Activated CD4-positive, alpha-beta T cell treated with anti-CD3 and anti-CD28 coated beads, Interleukin-2, Interleukin-4, amounts not matched to agents 100 ng/mL and 50 ng/mL, durations not matched to agents 16 hours and 8 hours (primary cell): ENCODE data around the gene NR0B1.

Source experiments
- DNase-seq: peaks from one replicate; pipeline ENCODE4 v3.0.0-alpha.2; 2020; ENCODE audit warnings: low spot score

NR0B1 gene

GRCh38 chrX:30309139-30309571 is at the start of gene NR0B1:
Gene NR0B1, minus strand, starts transcription at chrX:30309390. Its CDS starts 27 bp downstream, at chrX:30309363.
- DNase-seq = no peak

DNA sequence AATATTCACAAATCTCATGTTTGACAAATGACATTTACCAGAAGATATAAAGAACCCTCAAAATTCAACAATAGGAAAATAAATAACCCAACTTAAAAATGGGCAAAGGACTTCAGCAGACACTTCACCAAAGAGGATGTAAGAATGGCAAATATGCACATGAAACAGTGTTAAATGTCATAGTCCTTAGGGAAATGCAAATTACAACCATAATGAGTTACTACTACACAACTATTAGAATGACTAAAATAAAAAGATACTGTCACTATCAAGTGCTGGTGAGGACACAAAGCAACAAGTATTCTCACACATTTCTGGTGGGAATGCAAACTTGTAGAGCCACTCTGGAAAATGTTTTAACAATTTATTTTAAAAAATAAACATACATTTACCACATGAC is 40.8 kb upstream of the NR0B1 start:
- no peak for DNase-seq

- no peak for DNase-seq
These were observed 34.0 kb upstream of the NR0B1 start for GRCh38 chrX:30343206-30343605.

- DNase-seq = no peak
These were observed 31.6 kb upstream of the NR0B1 start for GRCh38 chrX:30340753-30341152.

DNA sequence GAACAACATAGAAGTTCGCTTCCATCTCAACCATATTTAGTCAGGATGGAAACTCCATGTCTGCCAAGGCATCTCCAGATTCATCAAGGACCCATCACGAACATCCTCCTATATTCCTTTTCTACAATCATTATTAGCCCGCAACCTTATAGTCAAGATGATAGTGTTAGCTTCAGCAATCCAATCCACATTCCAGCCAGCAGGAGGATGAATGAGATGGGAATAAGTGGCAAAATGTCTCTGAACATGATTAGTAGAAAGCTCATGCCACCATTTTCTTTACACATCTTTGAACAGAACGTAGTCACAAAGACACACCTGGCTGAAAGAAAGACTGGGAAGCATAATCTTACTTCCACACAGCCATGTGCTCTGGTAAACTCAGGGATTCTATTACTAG is 18.6 kb upstream of the NR0B1 start:
- no peak for DNase-seq

- no peak for DNase-seq
These were observed 8.1 kb upstream of the NR0B1 start for GRCh38 chrX:30317308-30317707.

DNA sequence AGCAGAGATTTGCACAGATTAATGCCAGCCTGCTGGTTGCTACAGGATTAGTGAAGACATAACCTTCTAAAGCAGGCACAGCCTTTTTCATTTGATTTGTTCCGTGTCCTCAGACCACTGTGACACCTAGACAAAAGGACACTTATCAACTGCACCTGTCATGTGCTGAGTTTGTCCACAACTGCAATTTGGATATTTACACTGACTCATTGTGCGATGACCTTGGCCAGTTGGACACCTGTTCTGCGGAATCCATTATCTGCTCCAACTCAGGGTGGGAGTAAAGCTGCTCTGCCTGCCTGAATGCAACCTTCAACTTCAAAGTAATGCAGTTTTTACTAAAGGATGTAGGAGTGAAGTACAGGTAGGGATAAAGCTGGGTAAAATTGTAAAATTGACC is 4.1 kb upstream of the NR0B1 start:
- DNase-seq = no peak

DNA sequence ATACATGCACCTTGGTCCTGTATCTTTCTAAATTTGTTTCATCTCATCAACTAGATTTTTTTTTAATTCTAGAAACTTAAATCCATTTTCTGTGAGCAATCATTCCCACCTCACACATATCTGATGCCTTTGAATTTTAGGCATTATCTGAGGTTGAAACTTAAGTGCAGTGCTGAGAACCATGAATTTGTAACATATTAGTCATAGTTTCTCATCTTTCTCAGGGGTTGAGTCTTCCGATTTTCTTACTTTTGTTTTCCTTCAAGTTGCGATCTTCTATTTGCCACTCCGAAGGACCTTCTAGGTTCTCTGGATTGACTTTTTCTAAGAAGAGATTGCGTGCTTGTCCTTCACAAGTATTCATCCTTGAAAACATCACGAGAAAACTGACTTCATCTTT is 3.7 kb upstream of the NR0B1 start:
- DNase-seq = no peak

- no peak for DNase-seq
These were observed 1.4 kb upstream of the NR0B1 start for GRCh38 chrX:30310429-30311206.

GRCh38 chrX:30308263-30309138 is 689 bp downstream of the NR0B1 start:
- no peak for DNase-seq

- DNase-seq = no peak
These were observed 1.7 kb downstream of the NR0B1 start for GRCh38 chrX:30307466-30307865.

GRCh38 chrX:30304866-30305265 is 4.3 kb downstream of the NR0B1 start:
- DNase-seq = no peak

DNA sequence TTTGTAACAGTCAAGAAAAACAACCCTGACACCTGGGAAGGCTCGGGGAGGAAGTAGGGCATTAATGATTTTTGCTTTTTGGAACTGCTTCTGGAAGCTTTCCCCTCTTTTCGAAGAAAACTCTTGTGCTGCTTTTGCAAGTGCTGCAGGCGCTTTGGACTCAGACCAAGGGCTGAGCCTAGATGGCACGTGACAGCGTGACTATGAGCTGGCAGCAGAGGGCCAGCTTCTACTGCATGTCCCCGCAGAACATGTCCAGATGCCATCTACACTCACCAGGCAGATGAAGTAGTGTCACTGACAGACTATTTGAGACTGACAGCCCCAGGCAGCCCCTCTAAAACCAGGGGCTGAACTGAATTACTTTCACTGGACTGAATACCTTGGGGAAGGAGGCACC is 6.2 kb downstream of the NR0B1 start:
- no peak for DNase-seq

GRCh38 chrX:30301963-30302362 is 7.2 kb downstream of the NR0B1 start:
- DNase-seq = no peak

GRCh38 chrX:30301208-30301607 is 8.0 kb downstream of the NR0B1 start:
- DNase-seq = no peak

GRCh38 chrX:30296408-30297254 is 12.6 kb downstream of the NR0B1 start:
- peak; percentile 5 for DNase-seq

- peak; percentile 19 for DNase-seq
These were observed 25.6 kb downstream of the NR0B1 start for GRCh38 chrX:30283456-30284200.

- no peak for DNase-seq
These were observed 26.7 kb downstream of the NR0B1 start for GRCh38 chrX:30282527-30282926.

DNA sequence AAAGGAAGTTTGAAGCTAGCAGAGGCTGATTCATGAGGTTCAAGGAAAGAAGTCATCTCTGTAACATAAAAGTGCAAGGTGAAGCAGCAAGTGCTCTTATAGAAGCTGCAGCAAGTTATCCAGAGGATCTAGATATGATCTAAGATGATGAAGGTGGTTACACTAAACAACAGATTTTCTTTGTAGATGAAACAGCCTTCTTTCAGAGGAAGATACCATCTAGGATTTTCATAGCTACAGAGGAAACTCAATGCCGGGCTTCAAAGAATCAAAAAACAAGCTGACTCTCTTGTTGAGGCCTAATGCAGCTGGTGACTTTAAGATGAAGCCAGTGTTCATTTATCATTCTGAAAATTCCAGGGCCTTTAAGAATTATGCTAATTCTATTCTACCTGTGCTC is 28.8 kb downstream of the NR0B1 start:
- peak; percentile 0 for DNase-seq

DNA sequence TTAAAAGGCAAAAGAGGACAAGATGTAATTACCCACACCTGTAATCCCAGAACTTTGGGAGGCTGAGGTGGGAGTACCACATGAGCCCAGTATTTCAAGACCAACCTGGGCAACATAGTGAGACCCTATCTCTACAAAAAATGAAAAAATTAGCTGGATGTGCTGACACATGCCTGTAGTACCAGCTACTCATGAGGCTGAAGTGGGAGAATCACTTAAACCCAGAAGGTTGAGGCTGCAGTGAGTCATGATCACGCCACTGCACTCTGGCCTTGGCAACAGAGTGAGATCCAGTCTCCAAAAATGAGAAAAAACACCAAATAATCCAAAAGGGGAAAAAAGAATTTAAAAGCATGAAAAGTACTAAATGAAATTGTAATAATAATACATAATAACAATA is 30.8 kb downstream of the NR0B1 start:
- no peak for DNase-seq

- DNase-seq = no peak
These were observed 33.7 kb downstream of the NR0B1 start for GRCh38 chrX:30275498-30275897.

DNA sequence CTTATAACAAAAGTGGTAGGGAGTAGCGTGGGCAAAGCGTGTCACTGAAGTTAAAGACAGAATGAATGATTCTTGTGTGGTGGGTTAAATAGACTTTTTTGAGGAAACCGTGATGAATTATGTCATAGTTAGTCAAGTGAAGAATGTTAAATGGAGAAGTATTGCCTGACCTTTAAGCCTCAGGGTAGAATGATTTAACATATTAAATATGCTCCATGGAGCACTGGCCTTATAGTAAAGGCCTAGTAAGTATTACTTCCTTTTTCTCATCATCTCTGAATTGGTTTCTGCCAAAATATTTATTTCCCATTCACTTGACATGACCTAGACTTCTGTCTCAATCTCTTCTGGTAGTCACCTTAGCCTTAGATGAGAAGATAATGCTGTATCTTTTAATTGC is 38.6 kb downstream of the NR0B1 start:
- no peak for DNase-seq
